HG03558 (cell line): ENCODE measurements around the gene ZNF679.
"Not testable (repeated sequence)": the region's sequence is repeated elsewhere in the genome, so short reads cannot be mapped to it uniquely, and the experiment has no call there.

Experiments used
- ATAC-seq: cut with Tn5 transposase; IDR thresholded peaks from one replicate; pipeline ENCODE4 v1.9.1; 2021; ENCODE audit warnings: moderate number of reproducible peaks; ENCODE audit not compliant: unreplicated experiment; ENCODE audit errors: extremely low read depth

The ZNF679 gene

DNA sequence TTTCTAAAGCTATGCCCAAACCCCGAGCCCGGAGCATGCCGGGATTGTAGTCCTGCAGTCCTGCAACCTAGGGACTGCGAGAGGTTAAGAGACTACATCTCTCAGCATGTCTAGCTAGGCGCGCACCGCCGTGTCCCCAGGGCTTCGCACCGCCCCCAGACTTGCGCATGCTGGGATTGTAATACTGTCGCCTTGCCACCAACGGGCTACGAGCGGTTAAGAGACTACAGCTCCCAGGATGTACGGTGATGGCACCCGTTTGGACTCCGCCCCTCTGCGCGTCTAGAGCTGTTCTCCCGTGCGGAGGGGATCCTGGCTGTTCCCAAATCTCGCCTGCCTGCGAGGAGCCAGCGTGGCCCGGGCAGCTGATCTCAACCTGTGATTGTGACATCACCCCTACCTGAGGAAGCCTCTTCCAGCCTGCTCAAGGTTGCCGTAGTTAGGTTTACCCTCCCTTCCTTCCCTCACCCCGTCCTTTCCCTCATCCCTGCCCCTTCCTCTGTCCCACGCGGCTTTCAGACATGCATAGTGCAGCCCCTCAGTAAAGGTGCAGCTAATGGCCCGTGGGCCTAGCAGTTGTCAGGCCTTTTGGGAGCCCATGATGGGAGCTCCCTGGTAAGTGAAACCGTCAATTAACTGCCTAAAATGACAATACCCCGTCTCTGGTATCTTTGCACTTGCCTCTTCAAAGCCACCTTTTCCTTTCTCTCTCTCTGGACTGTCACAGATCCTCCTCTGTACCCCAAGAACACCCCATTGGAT lies 79.2 kb downstream of the ZNF679 start:
- peak; percentile 99 for ATAC-seq

DNA sequence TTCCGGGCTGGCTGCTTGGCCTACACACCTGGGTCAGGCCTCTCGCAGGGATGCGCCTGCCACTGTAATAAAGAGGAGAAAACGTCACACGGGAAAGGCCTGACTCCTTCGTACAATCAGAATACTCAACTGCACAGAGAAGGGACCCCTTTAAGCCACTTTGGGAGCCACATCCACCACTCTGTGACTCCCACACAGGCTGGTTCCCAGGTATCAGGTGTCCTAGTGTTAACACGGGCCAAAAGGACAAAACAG lies 79.7 kb downstream of the ZNF679 start:
- ATAC-seq, result no peak

- no peak for ATAC-seq
Measured at GRCh38 chr7:64310426-64310825, 82.2 kb downstream of the ZNF679 start.

- no peak for ATAC-seq
Measured at GRCh38 chr7:64312826-64313225, 84.6 kb downstream of the ZNF679 start.

- ATAC-seq, result peak; percentile 100
Measured at GRCh38 chr7:64313740-64314491, 85.6 kb downstream of the ZNF679 start, which contains the start of gene ZNF736. Gene ZNF736, plus strand, starts transcription at chr7:64313961. Its CDS starts 190 bp downstream, at chr7:64314151.

GRCh38 chr7:64314566-64314965 lies 86.3 kb downstream of the ZNF679 start:
- no peak for ATAC-seq

- not testable (repeated sequence) for ATAC-seq
Measured at GRCh38 chr7:64316031-64316742, 87.9 kb downstream of the ZNF679 start.
